Mesothelial cell of epicardium (in vitro differentiated cells): ENCODE data around the gene TAOK3. TPM values are rescaled to one million over a fixed set of nuclear protein-coding genes. Genes with fewer than 3 reads are reported as not detected.

Source experiments
- DNase-seq, 2 experiments: peaks; one replicate each; pipeline ENCODE4 v3.0.0; 2021; ENCODE audit warnings: low spot score in 2 of 2; ENCODE audit not compliant: unreplicated experiment in 2 of 2
- H3K27ac Mint-ChIP-seq: 2 replicates; pipeline ENCODE4 v1.8.0; 2021; ENCODE audit warnings: mixed read lengths
- H3K27me3 Mint-ChIP-seq: 2 replicates; pipeline ENCODE4 v1.8.0; 2021; ENCODE audit warnings: low read depth, mixed read lengths
- H3K36me3 Mint-ChIP-seq: 2 replicates; pipeline ENCODE4 v1.8.0; 2021; ENCODE audit warnings: mixed read lengths
- H3K4me1 Mint-ChIP-seq: 2 replicates; pipeline ENCODE4 v1.8.0; 2021; ENCODE audit warnings: mixed read lengths
- H3K4me3 Mint-ChIP-seq: 2 replicates; pipeline ENCODE4 v1.8.0; 2021; ENCODE audit warnings: mild to moderate bottlenecking, moderate library complexity, mixed read lengths
- H3K9me3 Mint-ChIP-seq: 2 replicates; pipeline ENCODE4 v1.8.0; 2021; ENCODE audit warnings: mixed read lengths
- total RNA-seq: library from RNA; stranded (reverse); gene quantifications from 3 replicates; pipeline ENCODE4 v1.2.1, GENCODE V29; 2021
- TF ChIP-seq, protein P1 (sequence below): fragments of 200-600 bp; sonication (generic); IDR thresholded peaks from one replicate; pipeline ENCODE4 v1.5.0; 2021; ENCODE audit warnings: antibody characterized with exemption; ENCODE audit not compliant: unreplicated experiment

The TAOK3 gene
- total RNA-seq, 1 donor from 2014 or later = 27.7 TPM

- Mint-ChIP-seq H3K4me3 (no peak overlapping the region), H3K27me3 (no peaks in the 10 kb centered on the region), H3K36me3 (no peaks in the 10 kb centered on the region), H3K4me1 (peaks cover 5% of the 10 kb centered on the region), H3K27ac (no peak overlapping the region), H3K9me3 (no peaks in the 10 kb centered on the region)
- DNase-seq = no peak
- TF ChIP-seq, protein P1, sequence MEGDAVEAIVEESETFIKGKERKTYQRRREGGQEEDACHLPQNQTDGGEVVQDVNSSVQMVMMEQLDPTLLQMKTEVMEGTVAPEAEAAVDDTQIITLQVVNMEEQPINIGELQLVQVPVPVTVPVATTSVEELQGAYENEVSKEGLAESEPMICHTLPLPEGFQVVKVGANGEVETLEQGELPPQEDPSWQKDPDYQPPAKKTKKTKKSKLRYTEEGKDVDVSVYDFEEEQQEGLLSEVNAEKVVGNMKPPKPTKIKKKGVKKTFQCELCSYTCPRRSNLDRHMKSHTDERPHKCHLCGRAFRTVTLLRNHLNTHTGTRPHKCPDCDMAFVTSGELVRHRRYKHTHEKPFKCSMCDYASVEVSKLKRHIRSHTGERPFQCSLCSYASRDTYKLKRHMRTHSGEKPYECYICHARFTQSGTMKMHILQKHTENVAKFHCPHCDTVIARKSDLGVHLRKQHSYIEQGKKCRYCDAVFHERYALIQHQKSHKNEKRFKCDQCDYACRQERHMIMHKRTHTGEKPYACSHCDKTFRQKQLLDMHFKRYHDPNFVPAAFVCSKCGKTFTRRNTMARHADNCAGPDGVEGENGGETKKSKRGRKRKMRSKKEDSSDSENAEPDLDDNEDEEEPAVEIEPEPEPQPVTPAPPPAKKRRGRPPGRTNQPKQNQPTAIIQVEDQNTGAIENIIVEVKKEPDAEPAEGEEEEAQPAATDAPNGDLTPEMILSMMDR = no peak
Measured at GRCh38 chr12:118219772-118220171, 152.9 kb downstream of the TAOK3 start.

DNA sequence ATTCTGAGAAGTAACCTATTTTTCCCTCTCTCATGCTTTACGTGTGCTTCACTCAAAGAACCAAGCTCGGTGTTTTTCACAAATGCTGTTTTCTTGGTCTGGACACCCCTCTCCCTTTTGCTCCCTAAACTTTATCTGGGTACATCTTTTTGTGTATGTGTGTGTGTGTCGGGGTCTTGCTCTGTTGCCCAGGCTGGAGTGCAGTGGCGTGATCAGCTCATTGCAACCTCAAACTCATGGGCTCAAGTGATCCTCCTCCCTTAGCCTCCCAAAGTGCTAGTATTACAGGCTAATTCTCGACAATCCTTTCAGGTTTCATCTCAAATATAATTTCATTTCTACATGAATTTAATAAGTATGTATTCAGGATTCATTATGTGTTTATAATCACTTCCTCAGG is 153.6 kb downstream of the TAOK3 start:
- Mint-ChIP-seq H3K4me3 (no peak overlapping the region), H3K27me3 (no peaks in the 10 kb centered on the region), H3K9me3 (no peaks in the 10 kb centered on the region), H3K36me3 (no peaks in the 10 kb centered on the region), H3K4me1 (peaks cover 5% of the 10 kb centered on the region), H3K27ac (no peak overlapping the region)
- DNase-seq = no peak
- TF ChIP-seq, protein P1 = no peak

DNA sequence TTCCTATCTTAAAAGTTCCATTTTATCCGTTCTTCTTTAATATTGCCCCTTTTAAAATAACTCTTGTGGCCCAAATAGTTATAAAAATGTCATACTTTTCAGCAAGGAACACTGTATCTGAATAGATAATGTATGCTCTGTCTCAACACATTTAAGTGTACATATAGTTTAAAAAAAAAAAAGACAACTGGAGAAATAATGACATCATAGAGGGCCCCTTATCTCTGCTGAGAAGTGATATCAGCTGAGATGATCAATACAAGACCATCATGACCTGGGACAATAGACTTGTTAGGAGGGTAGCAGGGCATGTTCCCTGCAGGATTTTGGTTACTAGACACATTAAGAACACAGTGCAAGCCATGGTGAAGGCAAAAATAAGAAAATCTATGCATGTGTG is 159.3 kb downstream of the TAOK3 start:
- peaks cover 17% of the 10 kb centered on the region for H3K4me1 Mint-ChIP-seq
- no peak overlapping the region for H3K4me3 Mint-ChIP-seq
- no peaks in the 10 kb centered on the region for H3K9me3 Mint-ChIP-seq
- TF ChIP-seq, protein P1 = no peak
- peaks cover 2% of the 10 kb centered on the region for H3K36me3 Mint-ChIP-seq
- H3K27me3 Mint-ChIP-seq = no peaks in the 10 kb centered on the region
- H3K27ac Mint-ChIP-seq = no peak overlapping the region
- no peak for DNase-seq

GRCh38 chr12:118212606-118213005 is 160.1 kb downstream of the TAOK3 start:
- H3K36me3 Mint-ChIP-seq = peaks cover 2% of the 10 kb centered on the region
- H3K9me3 Mint-ChIP-seq = no peaks in the 10 kb centered on the region
- H3K4me1 Mint-ChIP-seq = peaks cover 17% of the 10 kb centered on the region
- no peak for DNase-seq
- H3K27me3 Mint-ChIP-seq = no peaks in the 10 kb centered on the region
- H3K4me3 Mint-ChIP-seq = no peak overlapping the region
- no peak overlapping the region for H3K27ac Mint-ChIP-seq
- TF ChIP-seq, protein P1 = no peak

GRCh38 chr12:118206107-118206412 is 166.6 kb downstream of the TAOK3 start:
- DNase-seq = no peak
- TF ChIP-seq, protein P1 = no peak
- Mint-ChIP-seq H3K9me3 (no peaks in the 10 kb centered on the region), H3K27me3 (no peaks in the 10 kb centered on the region), H3K36me3 (no peaks in the 10 kb centered on the region), H3K27ac (no peak overlapping the region), H3K4me3 (no peak overlapping the region), H3K4me1 (no peaks in the 10 kb centered on the region)

GRCh38 chr12:118193958-118194357 is 178.7 kb downstream of the TAOK3 start:
- Mint-ChIP-seq H3K27me3 (no peaks in the 10 kb centered on the region), H3K27ac (peak overlapping the region; percentile 8), H3K9me3 (no peaks in the 10 kb centered on the region), H3K4me3 (no peak overlapping the region), H3K4me1 (peaks cover 16% of the 10 kb centered on the region), H3K36me3 (peaks cover 6% of the 10 kb centered on the region)
- DNase-seq = no peak
- TF ChIP-seq, protein P1 = no peak
